Prostate gland (tissue), 2 donors: ENCODE measurements around the gene EMILIN1. TPM values are rescaled to one million over a fixed set of nuclear protein-coding genes. Genes with fewer than 3 reads are reported as not detected.

Source experiments
- DNase-seq: peaks from one replicate; pipeline ENCODE4 v3.0.0-alpha.2; 2019; ENCODE audit warnings: low spot score
- H3K27ac ChIP-seq, 2 donors: fragments of 200-600 bp; sonication (generic); 2 replicates each; pipeline ENCODE4 v1.5.1; 2017 to 2019
- H3K27me3 ChIP-seq: fragments of 200-600 bp; sonication (generic); replicated peaks from 2 replicates; pipeline ENCODE4 v1.5.1; 2019; ENCODE audit not compliant: insufficient read depth
- H3K36me3 ChIP-seq, 2 donors: fragments of 200-600 bp; sonication (generic); 1 replicate in 1 of 2; 2 replicates in 1 of 2; pipeline versions ENCODE4 v1.5.1 to v1.8.1; 2017 to 2019
- H3K4me1 ChIP-seq: fragments of 200-600 bp; sonication (generic); replicated peaks from 2 replicates; pipeline ENCODE4 v1.5.1; 2019
- H3K4me3 ChIP-seq, 2 donors: fragments of 200-600 bp; sonication (generic); 2 replicates each; pipeline ENCODE4 v1.5.1; 2017 to 2019
- H3K9me3 ChIP-seq: fragments of 200-600 bp; sonication (generic); 2 replicates; pipeline ENCODE4 v1.5.1; 2017
- POLR2A ChIP-seq: fragments of 450-650 bp; IDR thresholded peaks from one replicate; pipeline ENCODE4 v1.6.1; 2016; ENCODE audit warnings: antibody characterized with exemption, mild to moderate bottlenecking
- POLR2AphosphoS5 ChIP-seq: sonication (generic); formaldehyde crosslinking; IDR thresholded peaks from one replicate; pipeline ENCODE4 v1.6.1; 2017; ENCODE audit warnings: antibody characterized with exemption
- WGBS: methylation state at CpG from one replicate; pipeline ENCODE4 v1.1.5; 2018; 5-methylcytosine and 5-hydroxymethylcytosine counted together
- intact Hi-C: fragments of 100-400 bp; cut with DNase I; formaldehyde crosslinking; loops from one replicate; pipeline ENCODE4 v1.14.2; 2022
- total RNA-seq, 2 donors: library from RNA; depleted of rRNA; stranded (reverse); fragments of >200 nt; gene quantifications; one replicate each; pipeline ENCODE4 v1.1.0, GENCODE V29; 2016
- TF ChIP-seq, protein P1 (sequence below), 4 experiments: fragments of 200-600 bp in 2 of 4; fragments of 450-650 bp in 2 of 4; sonication (generic) in 2 of 4; IDR thresholded peaks; 1 replicate in 3 of 4; 2 replicates in 1 of 4; pipeline ENCODE4 v1.5.1; 2016 to 2019; ENCODE audit warnings: antibody characterized with exemption in 4 of 4, mild to moderate bottlenecking in 2 of 4, moderate library complexity in 2 of 4

EMILIN1 gene
- total RNA-seq, 2 donors from 2014 or later = 39.8 to 149 TPM

GRCh38 chr2:27123302-27124150, 45.1 kb downstream of the EMILIN1 start, which contains the start of gene ABHD1:
TSS of gene ABHD1 (plus strand) at chr2:27123815. CDS start at chr2:27123949, 134 bp downstream.
- TF ChIP-seq POLR2AphosphoS5 = peak; percentile 6
- TF ChIP-seq POLR2A = no peak
- no peaks in the 10 kb centered on the region for H3K9me3 ChIP-seq
- 6% methylated on average over 46 of the region's 47 CpGs for WGBS
- DNase-seq = peak; percentile 61
- no peaks in the 10 kb centered on the region for H3K36me3 ChIP-seq
- H3K4me1 ChIP-seq = no peaks in the 10 kb centered on the region
- no peaks in the 10 kb centered on the region for H3K27me3 ChIP-seq
- no peak within 1 kb of the TSS for H3K27ac ChIP-seq
- intact Hi-C loops = loop anchor here (5.0 kb wide), 1 partner anchor 84 kb away; no protein-coding TSS in a partner anchor
- peak within 1 kb of the TSS; percentile 45 to 54 for H3K4me3 ChIP-seq

GRCh38 chr2:27125104-27125503, 46.7 kb downstream of the EMILIN1 start:
- no peak overlapping the region for H3K27ac ChIP-seq
- TF ChIP-seq POLR2A (no peak), POLR2AphosphoS5 (no peak)
- TF ChIP-seq, protein P1, sequence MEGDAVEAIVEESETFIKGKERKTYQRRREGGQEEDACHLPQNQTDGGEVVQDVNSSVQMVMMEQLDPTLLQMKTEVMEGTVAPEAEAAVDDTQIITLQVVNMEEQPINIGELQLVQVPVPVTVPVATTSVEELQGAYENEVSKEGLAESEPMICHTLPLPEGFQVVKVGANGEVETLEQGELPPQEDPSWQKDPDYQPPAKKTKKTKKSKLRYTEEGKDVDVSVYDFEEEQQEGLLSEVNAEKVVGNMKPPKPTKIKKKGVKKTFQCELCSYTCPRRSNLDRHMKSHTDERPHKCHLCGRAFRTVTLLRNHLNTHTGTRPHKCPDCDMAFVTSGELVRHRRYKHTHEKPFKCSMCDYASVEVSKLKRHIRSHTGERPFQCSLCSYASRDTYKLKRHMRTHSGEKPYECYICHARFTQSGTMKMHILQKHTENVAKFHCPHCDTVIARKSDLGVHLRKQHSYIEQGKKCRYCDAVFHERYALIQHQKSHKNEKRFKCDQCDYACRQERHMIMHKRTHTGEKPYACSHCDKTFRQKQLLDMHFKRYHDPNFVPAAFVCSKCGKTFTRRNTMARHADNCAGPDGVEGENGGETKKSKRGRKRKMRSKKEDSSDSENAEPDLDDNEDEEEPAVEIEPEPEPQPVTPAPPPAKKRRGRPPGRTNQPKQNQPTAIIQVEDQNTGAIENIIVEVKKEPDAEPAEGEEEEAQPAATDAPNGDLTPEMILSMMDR (IDR thresholded peaks at IDR 0.05) = no peak

GRCh38 chr2:27126252-27126710, 47.9 kb downstream of the EMILIN1 start:
- 59% methylated on average over 5 of the region's 5 CpGs for WGBS
- no peak for DNase-seq
- intact Hi-C loops = no loop called here

More at GRCh38 chr2:27125104-27125503, 46.7 kb downstream of the EMILIN1 start:
- DNase-seq = no peak
- H3K27me3 ChIP-seq = no peaks in the 10 kb centered on the region
- H3K4me1 ChIP-seq = no peaks in the 10 kb centered on the region
- peaks cover 0 to under 1% of the 10 kb centered on the region in 2 donors for H3K36me3 ChIP-seq
- intact Hi-C loops = no loop called here
- 95% methylated on average over 3 of the region's 3 CpGs for WGBS
- no peak overlapping the region for H3K4me3 ChIP-seq
- no peaks in the 10 kb centered on the region for H3K9me3 ChIP-seq

GRCh38 chr2:27127883-27128667, 49.7 kb downstream of the EMILIN1 start:
- 93% methylated on average over 9 of the region's 9 CpGs for WGBS
- Histone ChIP-seq H3K27me3 (no peaks in the 10 kb centered on the region), H3K36me3 (peaks cover 7 to 17% of the 10 kb centered on the region in 2 donors), H3K9me3 (no peaks in the 10 kb centered on the region), H3K4me3 (no peak overlapping the region), H3K4me1 (peaks cover 3% of the 10 kb centered on the region), H3K27ac (no peak overlapping the region)
- no peak for DNase-seq
- TF ChIP-seq POLR2A = no peak
- TF ChIP-seq POLR2AphosphoS5 = no peak
- TF ChIP-seq, protein P1 (IDR thresholded peaks at IDR 0.05) = no peak
- intact Hi-C loops = no loop called here

More at GRCh38 chr2:27126252-27126710, 47.9 kb downstream of the EMILIN1 start:
- TF ChIP-seq, protein P1 (IDR thresholded peaks at IDR 0.05) = no peak
- TF ChIP-seq POLR2A (no peak), POLR2AphosphoS5 (no peak)
- H3K27ac ChIP-seq = no peak overlapping the region
- H3K27me3 ChIP-seq = no peaks in the 10 kb centered on the region
- no peaks in the 10 kb centered on the region for H3K4me1 ChIP-seq
- H3K36me3 ChIP-seq = peaks cover 0 to 5% of the 10 kb centered on the region in 2 donors
- no peak overlapping the region for H3K4me3 ChIP-seq
- H3K9me3 ChIP-seq = no peaks in the 10 kb centered on the region
